M059J (cell line): ENCODE measurements around the gene CEP85L. TPM values are rescaled to one million over a fixed set of nuclear protein-coding genes. Genes with fewer than 3 reads are reported as not detected.
A peak's percentile ranks its signal among the peaks of the same experiment; 100 is the strongest.

ENCODE experiments used
- DNase-seq: peaks from one replicate; pipeline ENCODE4 v3.0.0-alpha.2; 2012; ENCODE audit warnings: low read depth
- total RNA-seq: library from RNA; depleted of rRNA; stranded (reverse); fragments of >200 nt; shearing (Covaris generic); gene quantifications from 2 replicates; pipeline ENCODE4 v1.2.3, GENCODE V29; 2014

The CEP85L gene
- total RNA-seq, 1 experiment from 2014 or later: 5.7 TPM

DNA sequence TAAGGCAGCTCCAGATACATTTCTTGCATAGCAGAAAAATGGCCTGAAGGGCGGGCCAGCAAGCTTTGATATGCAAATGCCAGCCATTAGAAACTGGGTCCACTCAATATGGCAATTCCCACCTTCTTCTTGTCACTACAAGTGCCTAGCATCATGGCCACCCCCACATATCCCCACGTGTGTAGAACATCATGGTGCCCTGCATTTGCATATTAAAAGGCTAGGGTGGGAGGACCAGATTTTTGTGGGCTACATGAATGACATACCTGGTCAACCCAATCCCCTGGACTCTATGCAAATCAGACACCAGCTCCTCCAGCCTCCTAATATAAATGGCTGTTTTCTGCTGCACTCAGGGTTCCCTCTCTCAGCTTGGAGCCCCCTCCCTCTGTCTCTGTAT is 71.6 kb downstream of the CEP85L start:
- no peak for DNase-seq

- DNase-seq: no peak
Observed at GRCh38 chr6:118578617-118579016, 72.8 kb downstream of the CEP85L start.

DNA sequence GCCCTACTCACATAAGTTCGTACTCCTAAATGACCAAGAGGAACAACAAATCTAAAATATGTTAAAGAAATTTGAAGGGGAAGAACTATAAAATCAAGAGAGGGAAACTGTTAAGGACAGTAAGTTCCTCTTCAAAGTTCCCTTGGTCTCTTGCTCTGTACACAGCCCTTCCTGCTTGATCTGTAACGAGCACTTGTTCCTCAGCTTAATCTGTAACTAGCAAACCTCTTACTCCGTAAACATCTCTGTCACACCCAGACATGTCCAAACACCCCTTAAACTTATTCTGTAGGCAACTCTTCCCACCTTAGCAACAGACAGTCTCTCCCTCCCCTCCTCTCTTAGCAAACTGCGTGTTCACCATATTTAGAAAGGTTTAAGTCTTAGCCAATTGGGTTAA is 73.4 kb downstream of the CEP85L start:
- no peak for DNase-seq

DNA sequence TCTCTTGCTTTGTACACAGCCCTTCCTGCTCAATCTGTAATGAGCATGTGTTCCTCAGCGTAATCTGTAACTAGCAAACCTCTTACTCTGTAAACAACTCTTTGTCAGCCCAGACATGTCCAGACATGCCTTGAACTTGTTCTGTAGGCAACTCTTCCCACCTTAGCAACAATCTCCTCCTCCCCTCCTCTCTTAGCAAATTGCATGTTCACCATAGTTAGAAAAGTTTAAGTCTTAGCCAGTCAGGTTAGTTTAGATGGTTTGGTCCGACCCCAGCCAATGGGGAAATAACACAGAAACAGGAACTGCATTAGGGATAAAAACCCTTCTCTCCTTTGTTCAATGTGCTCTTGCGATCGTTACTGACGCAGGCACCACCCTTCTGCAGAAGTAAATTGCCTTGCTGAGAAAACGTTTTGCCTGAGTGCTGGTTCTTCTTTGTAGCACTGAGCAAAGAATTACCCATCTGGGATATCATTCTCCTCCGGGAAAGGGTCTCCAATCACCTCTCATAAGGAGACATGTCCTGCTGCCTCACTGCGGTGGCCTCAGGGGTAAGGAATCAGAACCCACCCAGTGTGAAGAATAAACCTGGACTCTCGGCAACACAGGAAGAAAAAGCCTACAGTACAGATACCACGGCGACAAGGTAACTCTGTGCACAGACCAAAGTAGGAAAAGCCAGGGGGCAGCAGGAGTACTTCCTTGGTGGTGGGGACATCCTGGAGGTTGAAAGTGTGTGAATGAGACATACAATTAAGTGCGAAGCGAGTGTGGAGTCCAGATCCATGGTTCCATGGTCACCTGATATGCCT is 77.1 kb downstream of the CEP85L start:
- DNase-seq: no peak

GRCh38 chr6:118571121-118571520 is 80.3 kb downstream of the CEP85L start:
- no peak for DNase-seq

- DNase-seq: no peak
Observed at GRCh38 chr6:118569498-118569897, 81.9 kb downstream of the CEP85L start.

GRCh38 chr6:118567974-118568373 is 83.4 kb downstream of the CEP85L start:
- no peak for DNase-seq

DNA sequence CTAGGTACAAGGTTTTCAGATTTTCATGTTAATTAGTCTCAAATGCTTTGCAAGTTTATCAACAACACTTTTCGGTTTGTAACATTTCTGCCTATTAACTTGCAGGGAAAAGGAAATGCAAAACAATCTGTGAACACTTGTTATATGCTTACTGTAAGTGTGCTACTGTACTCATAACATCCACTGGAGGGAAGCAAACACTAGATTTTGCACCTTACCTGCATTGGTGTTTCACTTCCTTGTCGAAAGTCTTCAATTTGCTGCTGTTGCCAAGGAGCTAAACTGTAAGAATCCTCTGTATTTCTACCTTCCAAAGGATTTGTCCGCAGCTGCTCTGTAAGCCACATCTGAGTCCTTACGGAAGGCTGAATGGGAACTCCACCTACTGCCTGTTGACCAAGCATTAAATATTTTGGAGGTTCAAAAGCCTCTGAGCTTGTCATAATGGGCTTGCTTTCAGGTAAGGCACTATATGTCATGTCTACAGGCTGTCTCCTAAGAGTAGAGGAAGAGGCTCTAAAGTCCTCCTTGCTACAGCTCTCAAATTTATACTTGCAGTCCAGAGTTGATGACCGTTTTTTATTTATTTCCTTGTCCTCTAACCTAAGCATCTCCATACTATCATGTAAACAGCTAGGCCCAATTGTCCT is 86.0 kb downstream of the CEP85L start:
- DNase-seq: peak; percentile 48

DNA sequence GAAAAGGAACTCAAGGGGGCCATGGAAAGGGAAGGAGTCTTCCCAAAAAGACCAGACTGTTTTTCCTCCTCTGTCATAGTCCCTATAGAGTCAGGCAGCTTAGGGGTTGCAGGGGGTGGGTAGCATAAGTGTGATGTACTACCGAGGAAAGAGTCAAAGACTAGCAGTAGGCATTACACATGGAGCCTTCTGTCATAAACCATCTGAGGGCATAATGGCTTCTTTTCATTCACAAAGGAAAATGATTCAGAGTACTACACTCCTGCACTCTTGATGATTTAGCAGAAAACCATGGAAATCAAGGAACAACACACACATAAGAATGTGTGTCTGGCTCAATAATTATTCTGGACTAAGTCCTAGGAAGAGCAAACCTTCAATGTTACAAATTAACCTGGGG is 88.4 kb downstream of the CEP85L start:
- peak; percentile 20 for DNase-seq

DNA sequence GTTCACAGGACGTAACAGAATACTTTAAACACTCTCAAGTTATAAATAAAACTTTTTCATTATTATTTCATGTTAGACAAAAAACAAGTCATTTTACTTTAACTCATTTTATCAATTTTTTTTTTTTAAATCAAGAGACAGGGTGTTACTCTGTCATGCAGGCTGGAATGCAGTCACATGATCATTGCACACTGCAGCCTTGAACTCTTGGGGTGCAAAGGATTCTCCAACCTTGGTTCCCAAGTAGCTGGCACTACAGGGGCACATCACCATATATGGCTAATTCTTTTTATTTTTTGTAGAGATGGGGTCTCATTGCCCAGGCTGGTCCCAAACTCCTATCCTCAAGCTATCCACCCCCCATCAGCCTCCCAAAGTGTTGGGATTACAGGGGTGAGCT is 89.1 kb downstream of the CEP85L start:
- DNase-seq: no peak

GRCh38 chr6:118559659-118560058 is 91.7 kb downstream of the CEP85L start:
- DNase-seq: no peak

GRCh38 chr6:118558464-118559217 is 92.8 kb downstream of the CEP85L start:
- DNase-seq: no peak

DNA sequence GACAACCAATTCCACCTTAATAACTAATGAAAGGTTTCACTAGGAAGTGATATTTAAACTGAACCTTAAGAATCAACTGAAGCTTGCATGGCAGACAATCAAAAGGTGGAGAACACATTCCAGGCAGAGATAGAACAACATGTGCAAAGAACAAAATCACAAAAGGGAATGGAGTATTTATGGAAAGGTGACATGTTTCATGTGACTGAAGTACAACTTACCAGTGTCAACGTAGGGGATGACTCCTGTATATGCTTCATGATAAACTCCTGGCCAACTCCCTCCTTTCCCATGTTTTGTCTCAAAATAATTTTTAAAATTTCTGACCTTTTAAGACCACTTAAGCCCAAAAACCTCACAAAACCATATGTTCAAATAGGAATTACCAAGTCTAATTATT is 96.7 kb downstream of the CEP85L start:
- no peak for DNase-seq

DNA sequence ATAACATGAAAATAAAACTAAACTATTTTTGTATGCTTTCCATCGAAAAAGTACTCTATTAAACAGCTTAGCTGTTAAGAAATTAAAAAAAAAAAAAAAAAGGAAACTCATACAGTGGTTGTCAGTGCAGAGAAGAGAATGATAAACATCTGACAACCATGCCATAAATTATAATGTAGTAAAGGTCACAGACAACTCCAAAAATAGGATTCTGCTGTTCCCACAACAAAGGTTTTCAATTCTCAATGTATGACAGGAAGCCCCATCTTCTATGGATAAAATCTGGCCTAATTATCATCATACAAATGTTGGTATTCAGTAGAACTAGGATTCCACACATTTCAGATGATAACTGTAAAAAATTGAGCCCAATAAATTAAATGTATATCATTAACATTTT is 98.3 kb downstream of the CEP85L start:
- no peak for DNase-seq

DNA sequence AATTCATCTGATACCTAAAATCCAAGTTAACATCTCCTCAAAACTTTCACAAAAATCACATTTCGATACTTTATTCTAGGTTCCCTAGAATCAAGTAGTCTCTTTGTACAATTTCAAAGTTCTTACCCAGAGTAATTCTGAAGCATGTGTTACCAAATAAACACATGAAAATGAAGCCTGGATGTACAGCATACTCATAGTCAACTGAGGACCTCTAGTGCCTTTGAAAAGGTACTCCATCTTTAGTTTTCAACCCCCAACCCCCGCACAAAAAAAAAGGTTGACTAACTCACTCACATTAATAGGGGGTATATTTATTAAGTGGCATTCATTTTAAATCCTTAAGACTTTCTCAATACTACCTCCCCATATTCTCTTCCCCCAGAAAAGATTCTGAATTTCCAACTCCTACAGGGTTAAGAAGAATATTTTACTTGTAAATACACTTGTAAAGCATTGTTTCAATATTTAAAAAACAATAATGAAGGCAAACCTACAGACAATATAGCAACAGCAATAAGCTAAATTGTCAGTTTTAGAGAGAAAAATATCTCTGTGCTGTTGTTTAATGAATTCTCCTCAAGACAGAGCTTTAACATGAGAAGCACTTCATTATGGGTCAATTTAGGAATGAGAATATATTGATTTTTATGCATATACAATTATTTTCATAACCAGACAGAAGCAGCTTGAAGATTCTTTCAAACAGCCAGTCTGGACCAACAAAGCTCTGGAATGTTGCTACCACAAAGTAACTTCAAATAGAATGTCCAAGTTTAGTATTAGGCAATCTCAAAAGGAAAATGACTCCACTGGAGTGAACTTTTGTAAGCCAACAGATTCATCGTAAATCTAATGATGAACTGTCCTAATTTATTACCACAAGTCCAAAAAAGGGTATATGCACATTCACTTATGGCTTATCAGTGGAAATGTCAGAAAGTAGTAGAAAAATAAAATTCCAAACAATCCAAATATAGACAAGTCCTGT is 100.0 kb downstream of the CEP85L start:
- peak; percentile 41 for DNase-seq

GRCh38 chr6:118548613-118549012 is 102.8 kb downstream of the CEP85L start:
- no peak for DNase-seq

GRCh38 chr6:118548136-118548535 is 103.3 kb downstream of the CEP85L start, which contains the start of gene PLN:
TSS of gene PLN (plus strand) at chr6:118548296. CDS start at chr6:118558922, 10,626 bp downstream.
- DNase-seq: peak; percentile 5

DNA sequence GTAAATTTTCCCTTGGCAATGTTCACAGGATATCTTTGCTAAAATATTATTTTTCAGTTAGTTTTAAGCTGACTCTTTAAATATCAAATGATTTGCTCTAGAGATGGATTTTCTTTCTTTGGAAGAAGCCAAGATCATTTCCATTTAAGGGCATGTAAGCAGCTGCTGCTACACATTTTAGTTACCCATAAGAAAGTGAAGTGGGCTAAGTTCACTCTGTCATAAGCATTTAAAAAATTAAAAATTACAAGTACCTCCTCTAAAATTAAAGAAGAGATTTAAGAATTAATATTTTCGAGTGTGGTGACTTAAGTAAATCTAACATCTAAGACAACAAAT is 104.5 kb downstream of the CEP85L start:
- DNase-seq: no peak

- no peak for DNase-seq
Observed at GRCh38 chr6:118546164-118546879, 105.1 kb downstream of the CEP85L start.

DNA sequence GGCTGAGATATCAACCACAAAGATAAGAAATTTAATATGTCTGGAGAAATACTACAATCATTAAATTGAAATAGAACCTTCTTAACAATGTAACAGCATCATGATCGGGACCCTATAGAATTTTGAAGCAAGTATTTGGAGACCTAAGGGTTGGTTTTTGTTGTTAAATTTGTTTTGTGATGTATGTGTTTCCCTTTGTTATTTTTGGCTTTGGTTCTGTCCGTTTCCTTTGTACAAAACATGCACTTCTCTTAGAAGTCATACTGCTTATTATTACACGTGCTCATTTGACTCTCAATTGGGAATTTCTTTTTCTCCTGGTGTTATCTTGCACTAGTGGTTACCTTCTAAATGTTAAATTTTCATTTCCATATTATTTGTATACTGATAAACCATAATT is 107.3 kb downstream of the CEP85L start:
- DNase-seq: no peak
